Osteoblast (primary cell): ENCODE data around the gene CKMT2. TPM values are rescaled to one million over a fixed set of nuclear protein-coding genes. Genes with fewer than 3 reads are reported as not detected.

Experiments used
- DNase-seq: peaks from one replicate; pipeline ENCODE4 v3.0.0; 2011; ENCODE audit warnings: low spot score, mixed read lengths; ENCODE audit not compliant: insufficient read length; ENCODE audit errors: missing footprints
- H2AFZ ChIP-seq: 2 replicates; pipeline ENCODE4 v1.6.0; 2011; ENCODE audit warnings: mild to moderate bottlenecking, low read length
- H3K27ac ChIP-seq: 2 replicates; pipeline ENCODE4 v1.5.1; 2011; ENCODE audit warnings: mild to moderate bottlenecking, low read depth, low read length, moderate library complexity
- H3K27me3 ChIP-seq: 2 replicates; pipeline ENCODE4 v1.6.0; 2012; ENCODE audit warnings: mild to moderate bottlenecking, control low read depth, inconsistent platforms, low read length, moderate library complexity; ENCODE audit not compliant: insufficient read depth
- H3K36me3 ChIP-seq: 2 replicates; pipeline ENCODE4 v1.5.1; 2011; ENCODE audit warnings: mild to moderate bottlenecking, low read length, control low read depth, moderate library complexity; ENCODE audit not compliant: insufficient read depth
- H3K4me1 ChIP-seq: 2 replicates; pipeline ENCODE4 v1.5.1; 2011; ENCODE audit warnings: mild to moderate bottlenecking, low read length, control low read depth, moderate library complexity; ENCODE audit not compliant: insufficient read depth
- H3K4me2 ChIP-seq: 2 replicates; pipeline ENCODE4 v1.6.0; 2011; ENCODE audit warnings: mild to moderate bottlenecking, low read length; ENCODE audit not compliant: insufficient read depth
- H3K4me3 ChIP-seq: fragments of 200-600 bp; sonication (generic); 3 replicates; pipeline ENCODE4 v1.5.1; 2012; ENCODE audit warnings: mild to moderate bottlenecking, low read length, inconsistent platforms; ENCODE audit not compliant: insufficient read depth
- H3K79me2 ChIP-seq: 2 replicates; pipeline ENCODE4 v1.6.0; 2012; ENCODE audit warnings: mild to moderate bottlenecking, low read length, control low read depth, inconsistent platforms; ENCODE audit not compliant: insufficient read depth
- H3K9me3 ChIP-seq: 2 replicates; pipeline ENCODE4 v1.5.1; 2011; ENCODE audit warnings: low read depth, low read length, control low read depth
- H4K20me1 ChIP-seq: 2 replicates; pipeline ENCODE4 v1.6.0; 2012; ENCODE audit warnings: mild to moderate bottlenecking, low read length, control low read depth; ENCODE audit not compliant: insufficient read depth
- CTCF ChIP-seq: IDR thresholded peaks from 2 replicates; pipeline ENCODE4 v1.5.1; 2011; ENCODE audit warnings: mild to moderate bottlenecking, low read depth, low read length, moderate library complexity; ENCODE audit errors: extremely low read depth
- total RNA-seq: library from RNA; depleted of rRNA; stranded (reverse); fragments of >200 nt; gene quantifications from 2 replicates; pipeline ENCODE4 v1.2.3, GENCODE V29; 2012

CKMT2 gene
- total RNA-seq, 1 donor: 1.4 TPM

GRCh38 chr5:81230416-81230815 lies 2.7 kb upstream of the CKMT2 start:
- no peak for TF ChIP-seq CTCF
- no peak overlapping the region for H3K4me2 ChIP-seq
- H3K4me1 ChIP-seq: peaks cover 4% of the 10 kb centered on the region
- no peaks in the 10 kb centered on the region for H3K36me3 ChIP-seq
- H2AFZ ChIP-seq: no peak overlapping the region
- no peak overlapping the region for H3K4me3 ChIP-seq
- H3K9me3 ChIP-seq: no peaks in the 10 kb centered on the region
- no peaks in the 10 kb centered on the region for H3K27me3 ChIP-seq
- no peaks in the 10 kb centered on the region for H3K79me2 ChIP-seq
- DNase-seq: no peak
- no peak overlapping the region for H3K27ac ChIP-seq
- no peaks in the 10 kb centered on the region for H4K20me1 ChIP-seq

- H3K27me3 ChIP-seq: no peaks in the 10 kb centered on the region
- H3K79me2 ChIP-seq: no peaks in the 10 kb centered on the region
- peak overlapping the region; percentile 78 for H3K4me2 ChIP-seq
- H3K4me1 ChIP-seq: peaks cover 4% of the 10 kb centered on the region
- H3K27ac ChIP-seq: no peak overlapping the region
- no peak for DNase-seq
- no peaks in the 10 kb centered on the region for H3K36me3 ChIP-seq
- H3K4me3 ChIP-seq: peak overlapping the region; percentile 59
- peak overlapping the region; percentile 75 for H2AFZ ChIP-seq
- H4K20me1 ChIP-seq: no peaks in the 10 kb centered on the region
- TF ChIP-seq CTCF: no peak
- H3K9me3 ChIP-seq: no peaks in the 10 kb centered on the region
Observed at GRCh38 chr5:81232464-81233079, 550 bp upstream of the CKMT2 start.

GRCh38 chr5:81234299-81234698 lies 1.2 kb downstream of the CKMT2 start:
- Histone ChIP-seq H3K4me3 (no peak overlapping the region), H3K79me2 (no peaks in the 10 kb centered on the region), H2AFZ (no peak overlapping the region), H3K9me3 (no peaks in the 10 kb centered on the region), H3K4me1 (peaks cover 4% of the 10 kb centered on the region), H4K20me1 (no peaks in the 10 kb centered on the region), H3K4me2 (no peak overlapping the region), H3K27me3 (no peaks in the 10 kb centered on the region), H3K27ac (no peak overlapping the region), H3K36me3 (no peaks in the 10 kb centered on the region)
- TF ChIP-seq CTCF: no peak
- DNase-seq: no peak

GRCh38 chr5:81234801-81235200 lies 1.7 kb downstream of the CKMT2 start:
- no peak for TF ChIP-seq CTCF
- Histone ChIP-seq H3K4me1 (peaks cover 4% of the 10 kb centered on the region), H2AFZ (no peak overlapping the region), H3K79me2 (no peaks in the 10 kb centered on the region), H3K4me2 (no peak overlapping the region), H3K27ac (no peak overlapping the region), H3K4me3 (no peak overlapping the region), H3K27me3 (no peaks in the 10 kb centered on the region), H3K36me3 (no peaks in the 10 kb centered on the region), H3K9me3 (no peaks in the 10 kb centered on the region), H4K20me1 (no peaks in the 10 kb centered on the region)
- DNase-seq: no peak
